ENCODE results near the gene FGGY.

FGGY gene

DNA sequence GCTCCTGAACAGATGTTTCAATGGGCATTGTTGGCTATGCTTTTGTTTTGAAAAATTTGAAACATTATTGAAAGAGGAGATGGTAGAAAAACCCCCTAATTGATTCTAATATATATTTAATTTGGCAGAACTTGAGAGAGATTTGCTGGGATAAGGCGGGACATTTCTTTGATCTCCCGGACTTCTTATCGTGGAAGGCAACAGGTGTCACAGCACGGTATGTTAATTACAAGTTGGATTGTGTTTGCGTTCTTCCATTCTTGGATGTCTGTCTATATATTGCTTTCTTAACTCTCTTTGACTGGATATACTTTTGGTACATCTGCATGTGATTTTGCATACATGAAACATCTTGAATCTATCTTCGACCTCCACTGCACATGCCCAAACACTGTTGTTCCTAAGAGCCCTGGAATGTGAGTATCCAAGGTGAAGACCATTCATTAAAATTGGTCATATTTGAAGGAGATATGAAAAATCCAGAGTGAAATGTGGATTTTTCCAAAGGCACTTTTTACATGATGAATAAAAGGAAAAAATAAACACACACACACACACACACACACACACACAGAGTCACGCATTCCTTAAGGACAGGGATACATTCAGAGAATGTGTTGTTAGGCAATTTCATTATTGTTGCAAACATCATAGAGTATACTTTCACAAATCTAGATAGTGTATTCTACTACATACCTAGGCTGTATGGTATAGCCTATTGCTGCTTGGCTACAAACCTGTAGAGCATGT is 81.9 kb downstream of the FGGY start:
- DNase-seq (ENCODE audit: low read depth in 2 of 2, low spot score in 1 of 2), result no peak

DNA sequence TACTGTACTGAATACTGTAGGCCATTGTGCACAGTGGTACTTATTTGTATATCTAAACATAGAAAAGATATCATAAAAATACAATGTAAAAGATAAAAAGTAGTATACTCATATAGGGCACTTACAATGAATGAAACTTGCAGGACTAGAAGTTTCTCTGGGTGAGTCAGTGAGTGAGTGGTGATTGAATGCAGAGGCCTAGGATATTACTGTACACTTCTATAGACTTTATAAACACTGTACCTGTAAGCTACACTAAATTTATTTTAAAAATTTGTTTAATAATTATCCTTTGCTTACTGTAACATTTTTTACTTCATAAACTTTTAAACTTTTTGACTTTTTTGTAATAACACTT is 82.5 kb downstream of the FGGY start:
- DNase-seq (ENCODE audit: low read depth in 2 of 2, low spot score in 1 of 2), result no peak

DNA sequence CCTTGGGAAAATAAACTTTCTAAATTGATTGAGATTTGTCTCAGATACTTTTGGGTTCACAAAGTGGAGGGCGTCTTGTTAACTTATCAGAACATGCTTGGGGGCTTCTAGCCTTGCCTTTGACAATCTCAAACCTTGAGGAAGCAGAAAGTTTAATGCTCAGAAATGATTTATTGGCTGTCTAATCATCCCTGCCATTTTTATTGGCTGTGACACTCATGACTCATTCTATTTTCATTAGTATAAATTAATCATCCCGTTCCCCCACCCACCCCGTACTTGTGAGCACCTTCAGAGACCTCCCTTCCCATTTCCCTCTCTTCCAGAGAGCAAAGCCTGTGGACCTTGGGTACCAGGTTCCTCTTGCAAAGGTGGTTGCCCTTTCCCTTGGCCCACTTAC is 87.1 kb downstream of the FGGY start:
- no peak for DNase-seq (ENCODE audit: low read depth in 2 of 2, low spot score in 1 of 2)

DNA sequence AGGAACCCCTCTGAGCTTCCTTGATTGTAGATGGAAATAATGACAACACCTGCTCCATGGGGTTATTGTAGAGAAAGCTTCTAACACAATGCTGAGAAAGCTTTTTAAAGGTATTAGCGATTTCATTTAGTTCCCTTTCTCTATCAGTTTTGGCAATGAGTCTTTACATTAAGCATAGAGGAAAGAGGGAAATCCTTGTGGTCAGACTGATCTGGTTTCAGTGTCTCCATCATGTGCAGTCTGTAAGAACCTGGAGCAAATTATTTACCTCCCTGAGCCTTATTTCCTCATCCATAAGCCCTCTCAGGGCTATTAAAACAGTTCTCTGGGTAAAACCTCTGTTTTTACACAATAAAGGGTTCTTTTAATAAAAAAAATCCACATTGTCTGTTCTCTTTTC is 87.5 kb downstream of the FGGY start:
- DNase-seq (ENCODE audit: low read depth in 2 of 2, low spot score in 1 of 2), result no peak

DNA sequence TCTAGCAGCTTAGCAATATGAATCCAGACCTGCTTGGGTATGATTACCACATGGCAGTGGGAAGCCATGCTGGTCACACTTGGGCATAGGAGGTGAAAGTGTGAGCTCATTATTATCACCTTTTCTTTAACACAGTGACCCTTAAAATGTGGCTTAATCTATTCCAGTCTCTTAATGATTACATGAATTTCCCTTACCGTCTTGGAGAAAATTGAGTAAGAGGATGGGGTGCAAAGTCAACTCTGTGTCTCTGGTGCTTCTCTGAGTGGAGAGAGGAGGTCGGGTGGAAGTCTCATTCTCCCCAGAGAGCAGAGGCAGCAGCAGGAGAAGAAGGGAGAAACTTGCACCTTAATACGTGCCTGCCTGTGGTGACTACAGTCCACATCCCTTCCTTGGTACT is 91.3 kb downstream of the FGGY start:
- DNase-seq (ENCODE audit: low read depth in 2 of 2, low spot score in 1 of 2), result no peak

DNA sequence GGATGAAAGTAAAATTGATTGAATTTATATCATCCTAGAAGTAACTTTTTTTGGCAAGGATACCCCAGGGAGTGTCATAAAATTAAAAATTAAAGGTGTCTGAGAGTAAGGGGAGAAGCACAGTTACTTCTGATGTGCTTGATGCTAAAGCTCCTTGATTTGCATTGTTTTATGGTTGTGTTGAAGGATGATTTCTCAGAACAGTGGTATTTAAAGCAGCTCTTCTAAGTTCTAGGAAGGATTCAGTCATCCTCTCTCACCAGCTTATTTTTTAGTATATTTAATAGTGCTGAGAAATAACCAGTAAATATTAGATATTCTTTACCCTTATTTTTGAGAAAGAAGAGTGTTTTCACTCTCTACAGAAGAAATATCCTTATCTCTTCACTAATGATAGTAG is 93.0 kb downstream of the FGGY start:
- DNase-seq (ENCODE audit: low read depth in 2 of 2, low spot score in 1 of 2), result no peak

DNA sequence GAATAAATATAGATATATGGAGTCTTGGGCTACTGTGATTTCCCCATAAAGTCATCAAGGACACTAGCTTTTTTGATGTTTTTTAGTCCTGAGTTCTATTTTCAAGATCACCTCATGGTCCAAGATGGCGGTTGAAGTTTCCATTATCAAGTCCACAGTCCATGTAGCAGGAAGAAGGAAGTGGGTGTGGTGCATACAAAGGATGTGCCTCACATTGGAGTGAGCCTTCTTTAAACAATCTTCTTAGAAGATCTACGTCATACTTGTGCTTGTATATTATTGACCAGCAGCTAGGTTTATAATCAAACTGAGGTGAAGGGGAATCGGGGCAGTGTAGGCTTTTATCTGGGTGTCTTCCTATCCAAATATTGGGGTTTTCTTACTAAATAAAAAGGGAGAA is 93.4 kb downstream of the FGGY start:
- DNase-seq (ENCODE audit: low read depth in 2 of 2, low spot score in 1 of 2), result no peak

DNA sequence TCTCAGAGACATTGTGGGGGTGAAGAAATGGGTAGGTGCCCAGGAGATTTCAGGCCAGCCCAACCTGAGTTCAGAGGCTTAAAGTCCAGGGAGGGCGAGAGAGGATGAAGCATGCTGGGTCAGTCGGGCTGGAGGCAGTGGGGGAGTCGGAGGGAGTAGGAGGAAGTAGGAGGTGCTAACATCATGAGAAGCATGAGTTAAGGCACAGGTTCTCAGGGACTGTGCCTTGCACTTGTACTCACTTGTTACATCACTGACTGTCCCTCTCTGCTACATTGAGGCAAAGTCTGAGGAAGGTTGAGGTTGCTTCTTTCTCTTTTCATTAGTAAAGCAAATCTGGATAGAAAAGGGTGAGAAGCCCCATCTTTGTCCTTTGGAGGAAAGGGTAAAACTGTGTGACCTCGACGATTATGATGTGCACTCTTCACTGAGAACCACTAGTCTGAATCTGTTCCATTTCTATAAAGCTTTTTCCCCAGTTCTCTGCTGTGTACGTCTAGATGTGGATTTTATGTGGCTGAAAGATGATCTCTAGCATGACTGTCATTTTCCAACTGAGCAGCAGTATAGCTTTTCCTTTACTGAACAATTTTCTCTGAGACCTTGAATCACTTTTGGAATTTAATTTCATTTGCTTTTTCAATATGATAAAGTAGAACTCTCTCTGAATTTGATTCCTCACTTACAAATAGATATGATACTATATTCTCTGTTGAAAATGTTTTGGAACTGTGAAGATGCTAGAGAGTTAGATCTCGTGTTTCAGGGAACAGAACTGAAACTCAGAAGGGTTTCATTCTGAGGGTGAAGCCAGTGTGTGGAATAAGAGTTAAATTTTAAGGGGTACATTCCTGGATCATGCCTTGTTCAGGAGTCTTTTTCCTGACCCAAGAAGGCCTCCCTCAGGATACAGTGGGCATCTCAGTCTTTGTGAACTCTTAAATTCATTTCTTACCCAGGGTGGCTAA is 94.6 kb downstream of the FGGY start:
- DNase-seq (ENCODE audit: low read depth in 2 of 2, low spot score in 1 of 2), result no peak

DNA sequence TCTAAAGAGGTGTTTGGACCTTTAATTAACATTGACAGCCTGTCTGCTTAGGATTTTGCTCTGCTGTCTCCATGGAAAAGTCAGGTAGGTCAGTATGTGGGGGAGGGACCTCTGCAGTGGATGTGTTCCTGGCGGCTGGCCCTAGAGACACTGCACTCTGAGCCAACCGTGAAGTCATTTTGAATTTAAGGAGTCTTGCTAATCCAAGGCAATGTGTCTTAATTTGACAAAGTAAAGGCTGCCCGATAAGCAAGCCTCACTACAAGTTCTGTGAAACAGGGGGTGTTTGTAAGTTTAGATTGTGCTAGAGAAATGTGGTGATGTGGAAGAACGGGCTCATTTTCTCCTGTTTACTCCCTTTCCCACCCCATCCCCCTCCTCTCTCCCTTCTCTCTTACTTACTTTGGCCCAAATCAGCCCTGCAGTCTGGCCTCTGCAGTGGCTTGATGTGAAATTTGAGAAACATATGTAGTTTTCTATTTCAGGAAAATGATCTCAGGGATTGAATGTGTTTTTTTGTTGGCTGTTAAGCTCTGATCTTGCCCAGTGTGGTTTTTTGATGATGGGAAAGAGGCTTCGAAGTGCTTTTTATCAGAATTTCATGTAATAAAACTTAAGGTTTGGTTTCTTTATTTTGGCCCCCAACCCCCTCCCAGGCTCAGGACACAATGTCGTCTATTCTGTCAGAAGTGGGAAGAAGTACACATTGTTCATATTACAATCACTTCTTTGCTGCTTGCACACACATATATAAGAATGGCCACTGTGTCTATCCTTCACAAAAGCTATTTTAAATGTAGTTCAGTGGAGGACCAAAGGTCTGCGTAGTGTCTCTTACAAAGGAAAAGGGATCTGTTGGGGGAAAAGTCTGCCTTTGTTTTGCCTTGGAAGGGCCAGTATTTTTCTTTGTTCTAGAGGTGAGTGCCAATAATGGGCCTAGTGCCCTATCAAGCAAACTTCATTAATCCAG is 96.6 kb downstream of the FGGY start:
- DNase-seq (ENCODE audit: low read depth in 2 of 2, low spot score in 1 of 2), result no peak

DNA sequence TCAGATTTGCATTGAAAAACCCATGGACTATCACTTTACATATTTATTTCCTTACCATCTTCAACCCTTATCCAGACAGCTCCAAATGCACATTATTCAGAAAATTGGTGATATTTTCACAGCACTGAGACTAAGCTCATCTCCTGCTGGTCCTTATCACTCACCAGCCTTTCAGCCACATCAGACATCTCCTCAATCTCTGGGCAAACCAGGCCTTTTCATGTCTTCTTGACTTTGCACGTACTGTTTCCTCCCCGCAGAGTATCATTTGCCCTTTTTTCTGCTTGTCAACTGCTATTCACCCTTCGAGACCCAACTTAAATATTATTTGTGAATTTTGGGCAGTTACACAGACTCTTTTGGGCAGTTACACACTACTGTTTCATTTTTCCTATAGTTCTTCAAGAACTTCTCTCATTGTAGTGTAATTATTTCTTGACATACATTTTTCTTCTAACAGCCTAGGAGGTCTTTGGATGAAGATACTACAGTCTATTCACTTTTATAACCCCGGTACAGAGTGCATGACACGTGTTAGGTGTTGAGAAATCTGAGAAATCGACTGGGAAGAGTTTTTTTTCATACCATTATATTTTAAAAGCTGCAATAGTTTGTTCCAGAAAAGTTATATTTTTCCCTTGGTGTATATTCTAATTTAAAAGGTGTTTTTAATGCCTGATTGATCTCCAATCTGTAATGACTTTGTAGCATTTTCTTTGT is 98.0 kb downstream of the FGGY start:
- no peak for DNase-seq (ENCODE audit: low read depth in 2 of 2, low spot score in 1 of 2)

DNA sequence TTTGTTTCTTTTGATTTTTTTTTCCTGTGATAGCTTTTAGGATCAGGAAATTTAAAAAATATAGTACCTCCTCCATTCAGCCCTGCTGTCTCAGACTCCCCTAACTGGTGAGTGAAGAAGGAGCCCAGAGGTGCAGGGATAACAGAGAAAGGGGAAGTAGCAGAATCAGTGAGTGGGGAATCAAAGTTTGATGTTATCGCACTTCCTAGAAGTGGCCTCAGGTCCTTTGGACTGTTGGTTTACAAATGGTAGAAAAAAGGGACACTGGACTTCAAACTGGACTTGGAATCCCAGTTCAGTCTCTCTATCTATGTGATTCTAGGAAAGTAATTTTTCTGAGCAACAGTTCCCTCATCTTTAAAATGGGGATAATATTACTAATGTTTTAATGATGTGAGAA is 99.5 kb downstream of the FGGY start:
- no peak for DNase-seq (ENCODE audit: low read depth in 2 of 2, low spot score in 1 of 2)

DNA sequence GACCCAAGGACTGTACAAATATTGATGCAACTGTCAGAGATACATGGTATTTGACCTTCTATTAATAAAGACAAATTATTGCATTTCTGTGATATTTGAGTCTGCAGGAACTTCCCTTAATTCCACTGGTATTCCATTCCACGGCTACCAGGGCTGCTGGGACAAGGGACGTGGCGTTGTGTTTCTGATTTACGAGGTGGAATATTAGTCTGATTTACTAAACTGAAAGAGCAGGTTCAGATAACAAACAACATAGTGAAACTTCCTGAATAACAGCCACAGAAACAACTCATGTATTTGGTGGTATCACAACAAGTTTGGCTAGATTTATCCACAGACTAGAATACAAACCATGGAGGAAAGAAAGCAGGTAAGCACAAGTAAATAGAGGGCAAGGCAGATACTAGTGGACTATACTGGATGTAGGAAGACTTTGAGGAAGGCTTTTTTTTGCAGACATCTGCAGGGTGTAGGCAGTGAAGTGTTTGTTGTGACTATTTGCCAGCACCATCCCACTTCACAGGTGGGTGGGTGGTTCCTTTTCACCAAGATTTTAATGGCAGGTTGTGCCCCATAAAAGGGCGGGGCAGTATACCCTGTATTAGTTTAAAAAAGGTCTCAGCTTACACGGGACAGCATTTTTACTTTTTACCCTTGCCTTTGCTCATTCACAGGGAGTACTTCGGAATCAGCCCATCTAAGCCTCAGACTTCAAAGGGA is 100.4 kb downstream of the FGGY start:
- DNase-seq (ENCODE audit: low read depth in 2 of 2, low spot score in 1 of 2), result no peak

DNA sequence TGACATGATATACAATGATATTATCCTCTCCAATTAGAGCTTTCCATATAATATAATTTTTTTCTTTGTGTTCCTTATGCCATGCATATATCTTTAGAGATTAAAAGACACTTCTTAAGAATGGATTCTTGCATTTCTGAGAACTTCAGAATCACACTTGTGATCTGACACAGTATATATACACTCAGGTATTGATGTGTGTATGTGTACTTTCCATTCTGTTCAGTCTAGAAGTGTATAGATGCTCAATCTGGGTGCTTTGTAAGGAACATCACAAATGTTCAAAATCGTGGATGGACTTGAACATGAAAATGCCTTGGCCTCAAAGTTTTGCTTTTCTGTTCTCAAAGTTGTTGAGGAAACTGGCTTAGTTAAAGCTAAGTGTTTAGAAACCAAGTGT is 102.7 kb downstream of the FGGY start:
- no peak for DNase-seq (ENCODE audit: low read depth in 2 of 2, low spot score in 1 of 2)

DNA sequence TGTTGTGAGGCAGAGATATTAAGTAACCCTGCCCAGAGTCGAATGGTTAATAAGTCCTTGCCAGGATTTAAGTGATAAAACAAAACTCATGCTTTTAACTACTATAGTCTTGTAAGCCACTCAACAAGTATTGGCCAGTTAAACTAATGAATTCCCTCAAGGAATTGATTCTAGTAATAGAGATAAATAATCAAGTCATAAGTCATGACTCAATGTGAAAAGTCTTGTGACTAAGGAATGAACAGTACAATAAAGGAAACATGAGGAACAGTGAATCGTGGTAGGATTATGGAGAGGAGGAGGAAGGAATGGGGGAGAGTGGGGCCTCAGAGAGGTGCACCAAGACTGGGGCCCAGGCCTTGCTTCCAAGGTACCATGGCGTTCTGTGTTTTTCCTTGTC is 104.7 kb downstream of the FGGY start:
- DNase-seq (ENCODE audit: low read depth in 2 of 2, low spot score in 1 of 2), result no peak

DNA sequence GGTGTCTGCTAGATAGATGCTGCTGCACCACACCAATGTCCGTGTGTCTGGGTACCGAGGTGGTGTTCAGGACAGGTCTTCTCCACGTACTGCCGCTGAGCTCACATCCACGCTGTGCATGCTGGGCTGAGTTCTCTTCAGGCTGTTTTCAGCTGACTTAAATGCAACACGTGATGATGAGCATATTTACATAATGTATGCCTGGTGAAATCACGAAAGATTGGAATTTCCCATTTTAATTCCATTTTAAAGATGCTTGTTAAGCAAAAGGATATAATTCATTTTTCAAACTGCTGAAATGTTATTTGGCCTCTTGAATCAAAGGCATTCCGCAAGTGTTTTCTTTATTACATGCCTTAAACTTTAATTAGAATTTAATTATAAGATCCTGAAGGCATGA is 107.9 kb downstream of the FGGY start:
- DNase-seq (ENCODE audit: low read depth in 2 of 2, low spot score in 1 of 2), result no peak

DNA sequence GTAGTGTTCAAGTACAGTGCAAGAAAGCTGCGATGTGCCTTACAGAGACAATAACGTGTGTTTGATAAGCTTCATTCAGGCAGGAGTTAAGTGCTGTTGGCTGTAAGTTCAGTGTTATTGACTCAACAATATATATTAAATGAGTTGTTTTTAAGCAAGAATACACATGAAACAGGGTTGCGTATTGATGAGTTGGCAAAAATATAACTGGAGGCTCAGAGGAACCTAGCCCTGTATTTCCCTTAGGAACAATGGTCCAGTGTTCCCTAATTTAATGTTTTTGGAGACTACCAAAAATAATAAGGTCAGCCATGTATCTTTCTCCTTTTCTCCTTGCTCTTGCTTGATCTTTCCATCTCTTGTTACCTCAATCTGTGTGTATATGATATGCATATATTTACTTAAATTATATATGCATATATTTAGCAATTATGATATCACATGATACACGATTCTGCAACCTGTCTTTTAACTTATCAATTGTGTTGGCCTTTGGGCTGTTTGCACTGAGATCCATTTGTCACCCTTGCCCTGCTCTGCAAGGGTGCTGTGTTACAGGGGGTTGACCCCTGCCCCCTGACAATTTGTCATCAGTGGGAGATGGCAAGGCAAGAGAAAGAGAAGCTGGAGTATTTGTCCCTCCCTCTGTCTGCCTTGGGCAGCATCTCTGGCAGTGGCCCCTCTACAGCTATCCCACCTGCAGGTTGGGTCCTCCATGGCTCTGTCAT is 109.7 kb downstream of the FGGY start:
- DNase-seq (ENCODE audit: low read depth in 2 of 2, low spot score in 1 of 2), result no peak

DNA sequence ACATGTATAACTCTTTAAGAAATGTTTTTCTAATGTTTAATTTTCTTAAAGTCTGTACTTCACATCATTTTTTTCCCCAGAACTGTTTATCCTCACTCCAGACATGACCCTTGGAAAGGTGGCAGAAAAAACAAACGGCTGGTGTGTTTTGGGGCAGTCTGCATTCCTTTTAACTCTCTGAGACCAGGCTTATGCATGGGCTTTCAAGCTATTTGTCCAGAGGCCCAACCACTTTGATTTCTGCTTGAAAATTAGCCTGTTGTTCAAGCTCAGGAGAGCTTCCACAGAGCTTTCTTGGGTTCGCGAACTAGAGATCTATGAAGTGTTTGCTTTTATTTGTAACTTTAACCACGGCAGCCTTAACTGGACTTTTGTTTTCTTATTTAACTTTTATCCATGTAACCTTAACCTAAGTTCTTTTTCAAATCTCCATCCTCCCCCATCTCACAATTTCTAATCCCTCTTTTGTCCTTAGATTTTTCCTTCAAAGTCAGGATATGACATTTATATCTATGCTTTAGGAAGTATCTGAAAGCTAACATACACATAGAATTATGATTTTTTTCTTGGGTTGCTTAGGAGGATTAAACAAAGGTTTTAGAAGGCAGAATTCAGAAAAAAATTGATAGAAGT is 111.8 kb downstream of the FGGY start:
- DNase-seq (ENCODE audit: low read depth in 2 of 2, low spot score in 1 of 2), result no peak

DNA sequence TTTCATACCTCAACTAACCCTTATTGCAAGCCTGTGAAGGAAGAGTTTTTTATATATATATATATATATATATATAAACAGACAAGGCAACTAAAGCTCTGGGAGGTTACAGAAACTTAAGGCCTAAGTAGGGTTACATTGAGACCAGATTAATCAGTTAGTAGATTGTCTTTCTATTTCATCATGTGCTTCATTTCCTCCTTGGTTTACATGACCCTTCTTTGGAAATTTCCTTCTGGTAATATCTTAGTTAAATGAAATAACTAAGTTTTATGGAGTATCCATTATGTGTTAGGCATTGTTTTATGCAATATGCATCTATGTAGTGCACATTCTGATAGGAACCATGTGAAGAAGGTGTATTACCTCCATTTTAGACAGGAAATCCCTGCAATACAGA is 112.7 kb downstream of the FGGY start:
- DNase-seq (ENCODE audit: low read depth in 2 of 2, low spot score in 1 of 2), result no peak

DNA sequence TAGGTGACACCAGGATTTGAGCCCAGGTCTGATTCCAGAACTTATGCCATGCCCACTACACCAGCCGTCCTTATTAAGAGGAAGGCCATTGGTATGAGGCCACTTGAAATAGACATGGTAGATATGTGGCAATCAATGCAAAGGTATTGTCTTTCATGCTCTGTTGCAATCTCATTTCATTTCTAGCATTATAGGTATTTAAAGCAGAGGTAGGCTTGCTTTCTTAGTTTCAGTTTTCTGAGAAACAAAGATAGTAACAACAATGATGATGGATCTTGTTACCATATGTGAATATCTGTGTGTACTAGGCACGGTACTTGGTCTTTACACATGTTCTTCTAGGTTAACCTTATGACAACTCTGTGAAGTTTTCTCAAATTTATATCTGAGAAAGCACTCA is 113.1 kb downstream of the FGGY start:
- no peak for DNase-seq (ENCODE audit: low read depth in 2 of 2, low spot score in 1 of 2)
